ENCODE results near the gene DOCK9.

DOCK9 gene

GRCh38 chr13:98835156-98835555, 142.7 kb downstream of the DOCK9 start:
- peaks cover 14% of the 10 kb centered on the region; the same call in 1 of the 2 replicates for H3K4me1 ChIP-seq (ENCODE audit: insufficient read depth, low read length)
- no peak overlapping the region for H3K27ac ChIP-seq (ENCODE audit: low read length)
- H3K9ac ChIP-seq (ENCODE audit: low read depth, low read length): no peak overlapping the region
- no peak overlapping the region for H3K4me3 ChIP-seq (ENCODE audit: low read length)
- H3K27me3 ChIP-seq (ENCODE audit: insufficient read depth, low read length): no peaks in the 10 kb centered on the region
- H3K9me3 ChIP-seq (ENCODE audit: insufficient read depth, low read depth, low read length): no peaks in the 10 kb centered on the region
- H3K36me3 ChIP-seq (ENCODE audit: insufficient read depth, low read depth, low read length): no peaks in the 10 kb centered on the region

GRCh38 chr13:98834254-98834960, 143.5 kb downstream of the DOCK9 start:
- Histone ChIP-seq H3K36me3 (ENCODE audit: insufficient read depth, low read depth, low read length) (no peaks in the 10 kb centered on the region), H3K9me3 (ENCODE audit: insufficient read depth, low read depth, low read length) (no peaks in the 10 kb centered on the region), H3K27ac (ENCODE audit: low read length) (no peak overlapping the region), H3K9ac (ENCODE audit: low read depth, low read length) (no peak overlapping the region), H3K4me3 (ENCODE audit: low read length) (no peak overlapping the region), H3K27me3 (ENCODE audit: insufficient read depth, low read length) (no peaks in the 10 kb centered on the region), H3K4me1 (ENCODE audit: insufficient read depth, low read length) (peaks cover 10% of the 10 kb centered on the region; the same call in 1 of the 2 replicates)

GRCh38 chr13:98831236-98831635, 146.6 kb downstream of the DOCK9 start:
- Histone ChIP-seq H3K4me1 (ENCODE audit: insufficient read depth, low read length) (peaks cover 19% of the 10 kb centered on the region), H3K27me3 (ENCODE audit: insufficient read depth, low read length) (no peaks in the 10 kb centered on the region), H3K4me3 (ENCODE audit: low read length) (no peak overlapping the region), H3K27ac (ENCODE audit: low read length) (no peak overlapping the region), H3K9ac (ENCODE audit: low read depth, low read length) (no peak overlapping the region), H3K9me3 (ENCODE audit: insufficient read depth, low read depth, low read length) (no peaks in the 10 kb centered on the region), H3K36me3 (ENCODE audit: insufficient read depth, low read depth, low read length) (no peaks in the 10 kb centered on the region)

GRCh38 chr13:98829541-98829940, 148.3 kb downstream of the DOCK9 start:
- H3K4me3 ChIP-seq (ENCODE audit: low read length): no peak overlapping the region
- H3K9me3 ChIP-seq (ENCODE audit: insufficient read depth, low read depth, low read length): no peaks in the 10 kb centered on the region
- no peaks in the 10 kb centered on the region for H3K27me3 ChIP-seq (ENCODE audit: insufficient read depth, low read length)
- peaks cover 22% of the 10 kb centered on the region for H3K4me1 ChIP-seq (ENCODE audit: insufficient read depth, low read length)
- H3K9ac ChIP-seq (ENCODE audit: low read depth, low read length): no peak overlapping the region
- no peak overlapping the region for H3K27ac ChIP-seq (ENCODE audit: low read length)
- H3K36me3 ChIP-seq (ENCODE audit: insufficient read depth, low read depth, low read length): no peaks in the 10 kb centered on the region

- H3K9me3 ChIP-seq (ENCODE audit: insufficient read depth, low read depth, low read length): no peaks in the 10 kb centered on the region
- no peaks in the 10 kb centered on the region for H3K27me3 ChIP-seq (ENCODE audit: insufficient read depth, low read length)
- H3K4me1 ChIP-seq (ENCODE audit: insufficient read depth, low read length): peaks cover 14% of the 10 kb centered on the region
- no peak overlapping the region for H3K9ac ChIP-seq (ENCODE audit: low read depth, low read length)
- no peak overlapping the region for H3K4me3 ChIP-seq (ENCODE audit: low read length)
- no peaks in the 10 kb centered on the region for H3K36me3 ChIP-seq (ENCODE audit: insufficient read depth, low read depth, low read length)
- no peak overlapping the region for H3K27ac ChIP-seq (ENCODE audit: low read length)
Observed at GRCh38 chr13:98828614-98829013, 149.2 kb downstream of the DOCK9 start.

- Histone ChIP-seq H3K4me1 (ENCODE audit: insufficient read depth, low read length) (peaks cover 14% of the 10 kb centered on the region), H3K9me3 (ENCODE audit: insufficient read depth, low read depth, low read length) (no peaks in the 10 kb centered on the region), H3K27ac (ENCODE audit: low read length) (no peak overlapping the region), H3K27me3 (ENCODE audit: insufficient read depth, low read length) (no peaks in the 10 kb centered on the region), H3K4me3 (ENCODE audit: low read length) (no peak overlapping the region), H3K9ac (ENCODE audit: low read depth, low read length) (no peak overlapping the region), H3K36me3 (ENCODE audit: insufficient read depth, low read depth, low read length) (no peaks in the 10 kb centered on the region)
Observed at GRCh38 chr13:98827449-98827848, 150.4 kb downstream of the DOCK9 start.

- no peaks in the 10 kb centered on the region for H3K27me3 ChIP-seq (ENCODE audit: insufficient read depth, low read length)
- H3K4me1 ChIP-seq (ENCODE audit: insufficient read depth, low read length): peaks cover 23% of the 10 kb centered on the region
- no peak overlapping the region for H3K9ac ChIP-seq (ENCODE audit: low read depth, low read length)
- no peak overlapping the region for H3K27ac ChIP-seq (ENCODE audit: low read length)
- no peaks in the 10 kb centered on the region for H3K9me3 ChIP-seq (ENCODE audit: insufficient read depth, low read depth, low read length)
- no peaks in the 10 kb centered on the region for H3K36me3 ChIP-seq (ENCODE audit: insufficient read depth, low read depth, low read length)
- peak overlapping the region; percentile 10; the same call in 1 of the 2 replicates for H3K4me3 ChIP-seq (ENCODE audit: low read length)
Observed at GRCh38 chr13:98826146-98826545, 151.7 kb downstream of the DOCK9 start.

GRCh38 chr13:98825659-98826058, 152.2 kb downstream of the DOCK9 start:
- Histone ChIP-seq H3K9ac (ENCODE audit: low read depth, low read length) (no peak overlapping the region), H3K4me3 (ENCODE audit: low read length) (peak overlapping the region; percentile 10; the same call in 1 of the 2 replicates), H3K27ac (ENCODE audit: low read length) (no peak overlapping the region), H3K9me3 (ENCODE audit: insufficient read depth, low read depth, low read length) (no peaks in the 10 kb centered on the region), H3K4me1 (ENCODE audit: insufficient read depth, low read length) (peaks cover 26% of the 10 kb centered on the region), H3K27me3 (ENCODE audit: insufficient read depth, low read length) (no peaks in the 10 kb centered on the region), H3K36me3 (ENCODE audit: insufficient read depth, low read depth, low read length) (no peaks in the 10 kb centered on the region)

- no peaks in the 10 kb centered on the region for H3K9me3 ChIP-seq (ENCODE audit: insufficient read depth, low read depth, low read length)
- H3K4me3 ChIP-seq (ENCODE audit: low read length): no peak overlapping the region
- H3K4me1 ChIP-seq (ENCODE audit: insufficient read depth, low read length): peaks cover 26% of the 10 kb centered on the region
- no peak overlapping the region for H3K9ac ChIP-seq (ENCODE audit: low read depth, low read length)
- no peaks in the 10 kb centered on the region for H3K27me3 ChIP-seq (ENCODE audit: insufficient read depth, low read length)
- H3K36me3 ChIP-seq (ENCODE audit: insufficient read depth, low read depth, low read length): no peaks in the 10 kb centered on the region
- no peak overlapping the region for H3K27ac ChIP-seq (ENCODE audit: low read length)
Observed at GRCh38 chr13:98824376-98825160, 153.3 kb downstream of the DOCK9 start.

GRCh38 chr13:98823442-98823841, 154.4 kb downstream of the DOCK9 start:
- Histone ChIP-seq H3K36me3 (ENCODE audit: insufficient read depth, low read depth, low read length) (no peaks in the 10 kb centered on the region), H3K4me1 (ENCODE audit: insufficient read depth, low read length) (peaks cover 26% of the 10 kb centered on the region), H3K9ac (ENCODE audit: low read depth, low read length) (no peak overlapping the region), H3K27ac (ENCODE audit: low read length) (no peak overlapping the region), H3K4me3 (ENCODE audit: low read length) (no peak overlapping the region), H3K27me3 (ENCODE audit: insufficient read depth, low read length) (no peaks in the 10 kb centered on the region), H3K9me3 (ENCODE audit: insufficient read depth, low read depth, low read length) (no peaks in the 10 kb centered on the region)

- H3K27ac ChIP-seq (ENCODE audit: low read length): no peak overlapping the region
Observed at GRCh38 chr13:98822225-98822606, 155.6 kb downstream of the DOCK9 start.

More at GRCh38 chr13:98822225-98822606, 155.6 kb downstream of the DOCK9 start:
- H3K9me3 ChIP-seq (ENCODE audit: insufficient read depth, low read depth, low read length): no peaks in the 10 kb centered on the region
- H3K4me3 ChIP-seq (ENCODE audit: low read length): no peak overlapping the region
- no peaks in the 10 kb centered on the region for H3K36me3 ChIP-seq (ENCODE audit: insufficient read depth, low read depth, low read length)
- no peak overlapping the region for H3K9ac ChIP-seq (ENCODE audit: low read depth, low read length)
- H3K27me3 ChIP-seq (ENCODE audit: insufficient read depth, low read length): no peaks in the 10 kb centered on the region
- peaks cover 26% of the 10 kb centered on the region for H3K4me1 ChIP-seq (ENCODE audit: insufficient read depth, low read length)
